PC-3 (cell line): ENCODE data around the gene TP53I11. TPM values are rescaled to one million over a fixed set of nuclear protein-coding genes. Genes with fewer than 3 reads are reported as not detected.

Experiments
- ATAC-seq: fragments of 200-7000 bp; cut with Tn5 transposase; 2 replicates; pipeline ENCODE4 v1.9.1; 2020; ENCODE audit warnings: mild to moderate bottlenecking, moderate library complexity
- BruUV-seq: library from RNA; stranded (reverse); fragments of 400-500 nt; replicated peaks from 2 replicates; lab custom pipeline; 2021; lab: Mats Ljungman, UMichigan
- CTCF ChIA-PET: fragments of 300-600 bp; sonication (Branson Sonifier 250); formaldehyde crosslinking; loops from one replicate; lab custom pipeline; 2022; ENCODE audit warnings: antibody characterized with exemption; lab: Charles Lee
- POLR2A ChIA-PET: fragments of 300-600 bp; sonication (Branson Sonifier 250); formaldehyde crosslinking; loops from one replicate; lab custom pipeline; 2022; ENCODE audit warnings: antibody characterized with exemption; ENCODE audit not compliant: unreplicated experiment; lab: Charles Lee
- DNase-seq: peaks from one replicate; pipeline ENCODE4 v3.0.0-alpha.2; 2015
- H2AFZ ChIP-seq: fragments of 300-600 bp; sonication (generic); 2 replicates; pipeline ENCODE4 v1.6.0; 2016; ENCODE audit warnings: antibody characterized with exemption, low read length
- H3F3A ChIP-seq: fragments of 300-600 bp; sonication (generic); one replicate; pipeline ENCODE4 v1.6.0; 2017; ENCODE audit warnings: antibody characterized with exemption, low read length, control low read depth, mild to moderate bottlenecking; ENCODE audit not compliant: unreplicated experiment
- H3K27ac ChIP-seq: fragments of 300-600 bp; sonication (generic); 2 replicates; pipeline ENCODE4 v1.5.1; 2016; ENCODE audit warnings: mild to moderate bottlenecking, low read length
- H3K27me3 ChIP-seq: fragments of 300-600 bp; sonication (generic); 2 replicates; pipeline ENCODE4 v1.6.1; 2016; ENCODE audit warnings: low read length, mixed read lengths
- H3K36me3 ChIP-seq: fragments of 300-600 bp; sonication (generic); 2 replicates; pipeline ENCODE4 v1.6.1; 2016; ENCODE audit warnings: low read depth, mixed run types, low read length, mixed read lengths
- H3K4me1 ChIP-seq: fragments of 300-600 bp; sonication (generic); 2 replicates; pipeline ENCODE4 v1.5.1; 2016; ENCODE audit warnings: low read length; ENCODE audit not compliant: insufficient read depth
- H3K4me2 ChIP-seq: fragments of 300-600 bp; sonication (generic); 2 replicates; pipeline ENCODE4 v1.6.0; 2016; ENCODE audit warnings: low read length
- H3K4me3 ChIP-seq: fragments of 300-600 bp; sonication (generic); 2 replicates; pipeline ENCODE4 v1.5.1; 2016; ENCODE audit warnings: mild to moderate bottlenecking, low read length, mixed read lengths
- H3K79me2 ChIP-seq: fragments of 300-600 bp; sonication (generic); 2 replicates; pipeline ENCODE4 v1.6.1; 2017; ENCODE audit warnings: low read length, mixed read lengths
- H3K9ac ChIP-seq: fragments of 300-600 bp; sonication (generic); 2 replicates; pipeline ENCODE4 v1.6.0; 2016; ENCODE audit warnings: mild to moderate bottlenecking, low read length
- H3K9me2 ChIP-seq: fragments of 300-600 bp; sonication (generic); replicated peaks from 2 replicates; pipeline ENCODE4 v1.6.1; 2016; ENCODE audit warnings: mixed run types, low read length, mixed read lengths
- H3K9me3 ChIP-seq: fragments of 300-600 bp; sonication (generic); 2 replicates; pipeline ENCODE4 v1.6.1; 2016; ENCODE audit warnings: low read length, mixed read lengths
- H4K20me1 ChIP-seq: fragments of 300-600 bp; sonication (generic); 2 replicates; pipeline ENCODE4 v1.6.1; 2016; ENCODE audit warnings: low read length, mixed read lengths
- CTCF ChIP-seq: fragments of 300-600 bp; sonication (generic); conservative IDR thresholded peaks from 2 replicates; pipeline ENCODE4 v1.5.1; 2017; ENCODE audit warnings: antibody characterized with exemption, low read depth, mild to moderate bottlenecking, low read length
- EZH2 ChIP-seq: fragments of 300-600 bp; sonication (generic); IDR thresholded peaks from one replicate; pipeline ENCODE4 v1.6.1; 2017; ENCODE audit warnings: antibody characterized with exemption, mild to moderate bottlenecking, low read length; ENCODE audit not compliant: unreplicated experiment
- EZH2phosphoT487 ChIP-seq: fragments of 300-600 bp; sonication (generic); IDR thresholded peaks from 2 replicates; pipeline ENCODE4 v1.6.1; 2018; ENCODE audit warnings: mild to moderate bottlenecking, antibody characterized with exemption, low read length, borderline replicate concordance
- intact Hi-C: fragments of 100-400 bp; cut with micrococcal nuclease; formaldehyde crosslinking; loops from 2 replicates; pipeline ENCODE4 v1.9.0; 2023
- total RNA-seq: library from RNA; depleted of rRNA; stranded (reverse); fragments of >200 nt; gene quantifications from 2 replicates; pipeline ENCODE4 v1.2.3, GENCODE V29; 2014

The TP53I11 gene
- total RNA-seq, 1 experiment from 2014 or later: 30.8 TPM

GRCh38 chr11:44988111-44988510 is 37.4 kb upstream of the TP53I11 start:
- Histone ChIP-seq H4K20me1 (no peaks in the 10 kb centered on the region), H3K9me3 (no peaks in the 10 kb centered on the region), H3K79me2 (no peaks in the 10 kb centered on the region), H2AFZ (no peak overlapping the region), H3K27ac (no peak overlapping the region), H3F3A (no peaks in the 10 kb centered on the region), H3K36me3 (no peaks in the 10 kb centered on the region), H3K4me1 (no peaks in the 10 kb centered on the region), H3K4me3 (no peak overlapping the region), H3K27me3 (no peaks in the 10 kb centered on the region), H3K9me2 (no peaks in the 10 kb centered on the region), H3K9ac (no peak overlapping the region), H3K4me2 (no peak overlapping the region)
- no peak for TF ChIP-seq CTCF
- TF ChIP-seq EZH2phosphoT487: no peak
- no peak for TF ChIP-seq EZH2
- POLR2A ChIA-PET: no interaction called here
- no TSS peak for BruUV-seq
- CTCF ChIA-PET: no interaction called here
- intact Hi-C loops: no loop called here
- DNase-seq: no peak
- no peak for ATAC-seq

GRCh38 chr11:44987506-44987905 is 36.8 kb upstream of the TP53I11 start:
- H2AFZ ChIP-seq: no peak overlapping the region
- H3K36me3 ChIP-seq: no peaks in the 10 kb centered on the region
- no peaks in the 10 kb centered on the region for H3K4me1 ChIP-seq
- DNase-seq (no peak), ATAC-seq (no peak)
- ChIA-PET CTCF (no interaction called here), POLR2A (no interaction called here)
- no peaks in the 10 kb centered on the region for H4K20me1 ChIP-seq
- no peaks in the 10 kb centered on the region for H3F3A ChIP-seq
- intact Hi-C loops: no loop called here
- TF ChIP-seq EZH2phosphoT487 (no peak), EZH2 (no peak), CTCF (no peak)
- H3K9me2 ChIP-seq: no peaks in the 10 kb centered on the region
- no peak overlapping the region for H3K4me2 ChIP-seq
- no peaks in the 10 kb centered on the region for H3K9me3 ChIP-seq
- H3K27ac ChIP-seq: no peak overlapping the region
- no peaks in the 10 kb centered on the region for H3K27me3 ChIP-seq
- H3K4me3 ChIP-seq: no peak overlapping the region
- no TSS peak for BruUV-seq
- no peaks in the 10 kb centered on the region for H3K79me2 ChIP-seq
- H3K9ac ChIP-seq: no peak overlapping the region

- Histone ChIP-seq H2AFZ (no peak overlapping the region), H3K4me3 (no peak overlapping the region), H3K4me2 (no peak overlapping the region), H3K4me1 (no peaks in the 10 kb centered on the region), H3K9me2 (no peaks in the 10 kb centered on the region), H3F3A (no peaks in the 10 kb centered on the region), H3K79me2 (no peaks in the 10 kb centered on the region), H3K36me3 (no peaks in the 10 kb centered on the region), H3K9ac (no peak overlapping the region), H3K9me3 (no peaks in the 10 kb centered on the region), H3K27ac (no peak overlapping the region), H4K20me1 (no peaks in the 10 kb centered on the region), H3K27me3 (no peaks in the 10 kb centered on the region)
- DNase-seq (no peak), ATAC-seq (no peak)
- TF ChIP-seq CTCF (no peak), EZH2phosphoT487 (no peak), EZH2 (no peak)
- BruUV-seq: no TSS peak
- intact Hi-C loops: no loop called here
- POLR2A ChIA-PET: no interaction called here
- CTCF ChIA-PET: no interaction called here
Observed at GRCh38 chr11:44986315-44986714, 35.6 kb upstream of the TP53I11 start.
